ENCODE data around the gene CASP6.

The CASP6 gene

DNA sequence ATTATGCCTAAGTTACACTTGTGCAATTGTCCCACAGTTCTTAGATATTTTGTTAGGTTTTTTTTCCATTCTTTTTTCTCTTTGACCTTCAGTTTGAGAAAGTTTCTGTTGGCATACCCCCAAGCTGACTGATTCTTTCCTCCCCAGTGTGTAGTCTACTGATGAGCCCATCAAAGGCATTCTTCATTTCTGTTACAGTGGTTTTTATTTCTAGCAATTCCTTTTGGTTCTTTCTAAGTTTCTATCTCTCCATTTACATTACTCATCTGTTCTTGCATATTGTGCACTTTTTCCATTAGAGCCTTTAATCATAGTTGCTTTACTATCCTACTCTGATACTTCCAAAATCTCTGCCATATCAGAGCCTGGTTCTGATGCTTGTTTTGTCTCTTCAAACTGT, 31.9 kb downstream of the CASP6 start:
- no peak for DNase-seq (ENCODE audit: low read depth)

DNA sequence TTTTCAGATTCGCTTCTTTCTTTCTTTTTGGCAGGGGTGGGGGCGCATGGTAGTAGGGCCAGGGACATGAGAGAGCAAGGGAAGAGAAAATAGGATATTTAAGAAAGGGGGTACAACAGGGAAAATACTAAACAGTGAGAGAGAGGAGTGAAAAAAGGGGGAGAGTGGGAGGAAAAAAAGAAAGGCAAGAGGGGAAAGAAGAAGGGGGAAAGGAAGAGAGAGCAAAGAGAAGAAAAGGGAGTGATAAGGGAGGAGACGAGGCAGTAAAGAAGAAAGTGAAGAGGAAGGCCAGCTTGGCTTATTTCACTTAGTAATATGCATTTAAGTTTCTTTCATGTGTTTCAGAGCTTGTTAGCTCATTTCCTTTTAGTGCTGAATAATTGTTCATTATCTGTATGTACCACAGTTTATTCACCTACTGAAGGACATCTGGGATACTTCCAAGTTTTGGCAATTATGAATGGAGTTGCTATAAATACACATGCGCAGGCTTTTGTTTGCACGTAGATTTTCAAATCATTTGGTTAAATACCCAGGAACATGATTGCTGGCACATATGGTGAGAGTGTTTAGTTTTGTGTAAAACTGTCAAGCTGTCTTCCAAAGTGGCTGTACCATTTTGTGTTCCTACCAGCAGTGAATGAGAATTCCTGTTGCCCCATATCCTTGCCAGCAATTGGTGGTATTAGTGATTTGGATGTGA, 37.3 kb downstream of the CASP6 start:
- DNase-seq (ENCODE audit: low read depth): no peak

DNA sequence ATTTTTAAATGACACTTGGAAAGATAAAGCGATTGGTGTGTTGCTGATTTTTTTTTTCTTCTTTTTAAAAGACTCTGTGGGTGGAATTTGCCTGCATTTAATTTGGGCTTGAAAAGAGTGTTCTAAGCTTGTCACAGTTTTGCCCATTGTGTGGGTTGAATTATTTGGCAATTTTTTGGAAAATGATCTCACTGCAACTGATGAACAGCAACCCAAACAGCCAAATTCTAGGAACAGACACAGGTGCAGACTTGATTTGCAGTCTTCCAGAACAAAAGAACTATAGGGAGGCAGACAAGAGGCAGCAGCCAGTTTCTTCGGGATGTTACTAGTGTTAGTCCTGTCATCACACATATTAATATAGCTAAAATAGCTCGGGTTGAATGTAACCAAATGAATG, 40.5 kb downstream of the CASP6 start:
- no peak for DNase-seq (ENCODE audit: low read depth)

DNA sequence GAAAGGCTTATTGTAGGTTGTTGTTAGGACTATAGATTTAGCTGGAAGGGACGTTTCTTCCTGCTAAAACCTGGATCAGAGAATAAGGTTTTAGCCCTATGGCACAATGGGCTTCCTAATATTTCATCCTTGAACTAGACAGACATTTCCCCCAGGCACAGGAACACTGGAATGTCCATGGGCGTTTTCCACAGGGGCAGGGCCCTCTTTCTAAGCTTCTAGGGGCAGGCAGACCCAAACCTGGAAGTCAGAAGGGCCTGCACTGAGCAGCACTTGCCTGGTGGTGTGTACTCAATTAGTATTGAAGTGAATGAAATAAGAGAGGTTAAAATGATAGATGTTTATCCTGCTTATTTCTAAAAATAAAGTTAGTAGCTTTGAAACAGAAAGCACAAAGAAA, 41.1 kb downstream of the CASP6 start:
- DNase-seq (ENCODE audit: low read depth): no peak

DNA sequence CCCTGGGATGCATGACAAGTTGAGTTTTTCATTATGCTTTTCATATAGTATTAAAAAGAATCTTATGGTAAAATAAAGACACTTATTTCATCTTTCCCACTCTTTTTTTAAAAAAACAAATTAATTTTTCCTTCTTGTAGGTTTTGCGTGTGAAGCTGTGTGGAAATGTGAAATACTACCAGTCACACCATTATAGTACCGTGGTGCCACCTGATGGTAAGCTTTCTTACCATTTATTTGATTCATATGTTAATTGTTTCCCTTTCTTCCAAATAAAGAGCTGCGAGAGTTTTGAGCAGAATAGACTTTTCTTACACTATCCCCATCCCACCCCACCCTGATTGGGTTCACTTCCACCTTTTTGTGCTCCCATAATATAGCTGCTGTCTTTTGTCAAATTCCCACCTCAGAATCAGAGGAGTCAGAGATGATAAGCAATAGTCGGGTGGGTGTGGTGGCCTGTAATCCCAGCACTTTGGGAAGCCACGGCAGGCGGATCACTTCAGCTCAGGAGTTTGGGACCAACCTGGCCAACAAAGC, 44.3 kb downstream of the CASP6 start:
- DNase-seq (ENCODE audit: low read depth): no peak

DNA sequence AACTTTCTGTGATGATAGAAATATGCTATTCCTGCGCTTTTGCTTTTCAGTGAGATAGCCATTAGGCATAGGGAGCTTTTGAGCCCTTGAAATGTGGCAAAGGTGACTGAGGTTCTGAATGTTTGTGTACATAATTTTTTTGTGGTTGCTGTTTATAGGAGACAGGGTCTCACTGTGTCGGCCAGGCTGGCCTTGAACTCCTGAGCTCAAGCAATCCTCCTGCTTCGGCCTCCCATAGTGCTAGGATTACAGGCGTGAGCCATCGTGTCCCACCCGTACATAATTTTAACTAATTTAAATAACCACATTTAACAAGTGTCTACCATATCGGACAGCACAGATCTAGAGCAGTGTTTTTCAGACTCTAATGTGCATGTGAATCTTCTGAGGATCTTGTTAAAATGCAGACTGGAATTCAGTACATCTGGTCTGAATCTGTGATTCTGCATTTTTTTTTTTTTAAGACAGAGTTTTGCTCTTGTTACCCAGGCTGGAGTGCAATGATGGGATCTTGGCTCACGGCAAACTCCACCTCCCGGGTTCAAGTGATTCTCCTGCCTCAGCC, 45.3 kb downstream of the CASP6 start:
- no peak for DNase-seq (ENCODE audit: low read depth)

DNA sequence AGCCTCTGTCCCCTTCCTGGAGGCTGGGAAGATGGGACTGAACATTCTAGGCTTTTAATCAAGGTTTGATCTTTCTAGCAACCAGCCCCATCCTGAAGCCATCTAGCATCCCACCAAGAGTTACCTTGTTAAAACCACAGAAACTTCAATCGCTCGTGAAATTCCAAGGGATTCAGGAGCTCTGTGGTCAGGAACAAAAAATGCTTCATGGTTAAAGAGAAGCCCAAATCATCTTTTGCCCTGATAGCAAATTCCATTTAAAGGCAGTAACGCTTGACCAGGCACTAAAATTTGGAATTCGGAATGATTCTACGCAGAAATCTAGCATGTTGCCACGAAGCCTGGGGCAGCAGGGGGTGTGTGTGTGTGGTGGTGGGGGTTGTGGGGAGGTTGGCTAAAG, 47.8 kb downstream of the CASP6 start:
- DNase-seq (ENCODE audit: low read depth): no peak

DNA sequence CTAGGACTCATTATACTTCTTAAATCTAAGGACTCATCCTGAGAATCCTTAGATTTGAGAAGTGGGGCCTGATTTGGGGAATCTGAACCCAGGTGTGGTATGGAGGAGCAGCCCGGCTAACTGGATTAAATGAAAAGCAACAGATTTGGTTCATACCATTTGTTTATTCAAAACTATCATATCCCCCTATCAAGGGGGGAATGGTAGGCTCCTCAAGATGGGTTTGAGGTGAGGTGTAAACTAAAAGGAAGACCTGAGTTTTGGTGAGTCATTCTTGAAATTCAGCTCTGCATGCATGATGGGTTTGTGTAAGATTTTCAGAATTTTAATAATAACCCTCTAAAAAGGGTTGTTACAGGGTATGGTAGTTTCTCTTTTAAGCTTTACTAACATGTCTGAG, 53.4 kb downstream of the CASP6 start:
- DNase-seq (ENCODE audit: low read depth): no peak

DNA sequence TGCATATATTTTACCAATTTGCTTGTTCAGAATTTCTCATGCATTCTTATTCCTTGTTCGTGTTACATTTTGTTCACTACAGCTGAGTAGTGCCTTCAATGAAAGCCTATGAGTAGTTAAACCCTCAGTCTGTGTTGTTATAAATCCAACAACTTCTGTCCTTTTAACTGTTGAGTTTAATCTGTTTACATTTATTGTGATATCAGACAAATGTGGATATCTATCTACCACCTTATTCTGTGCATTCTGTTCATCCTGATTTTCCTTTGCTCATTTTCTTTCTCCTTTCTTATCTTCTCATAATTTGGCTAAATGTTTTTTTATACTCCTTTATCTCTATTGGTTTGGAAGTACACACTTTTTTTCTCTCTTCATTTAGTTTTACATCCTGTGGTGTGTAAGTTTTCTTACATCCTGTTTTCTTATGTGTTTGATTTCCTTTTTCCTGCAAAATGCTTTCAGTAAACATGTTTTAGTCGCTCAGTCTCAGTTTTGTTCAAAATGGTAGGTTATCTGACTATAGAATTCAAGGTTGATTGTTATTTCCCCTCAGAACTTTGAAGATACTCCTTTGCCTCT, 54.2 kb downstream of the CASP6 start:
- no peak for DNase-seq (ENCODE audit: low read depth)

DNA sequence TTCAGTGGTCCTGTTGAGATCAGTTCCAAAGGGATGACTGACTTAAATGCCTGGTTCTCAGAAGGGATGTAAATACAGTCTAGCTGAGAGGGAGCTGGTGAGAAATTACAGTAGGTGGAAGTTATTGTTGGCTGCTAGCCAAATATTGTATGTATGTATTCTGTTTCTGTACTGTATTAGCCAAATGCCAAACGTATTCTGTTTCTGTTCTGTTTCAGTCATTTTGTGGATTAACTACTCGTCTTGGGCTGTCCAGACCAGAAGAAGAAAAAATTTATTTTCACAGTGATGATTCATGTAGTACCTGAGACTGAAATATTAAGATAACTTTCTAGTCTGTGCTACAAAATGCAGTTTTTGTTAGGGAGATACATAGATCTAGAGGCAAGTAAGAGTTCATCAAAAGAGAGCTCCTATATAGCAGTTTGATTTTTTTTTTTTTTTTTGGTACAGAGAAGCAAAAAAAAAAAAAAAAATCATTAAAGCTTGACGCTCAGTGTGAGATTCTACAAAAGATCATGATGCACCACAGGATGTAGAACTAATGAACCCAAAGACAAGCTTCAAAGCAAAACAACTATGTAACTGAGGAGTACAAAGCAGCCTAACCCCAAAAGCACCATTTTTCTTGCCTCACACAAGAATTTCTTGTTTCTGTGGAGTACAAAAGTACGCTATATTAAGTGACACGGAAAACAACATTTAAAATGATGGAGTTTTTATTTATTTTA, 54.8 kb downstream of the CASP6 start:
- no peak for DNase-seq (ENCODE audit: low read depth)

DNA sequence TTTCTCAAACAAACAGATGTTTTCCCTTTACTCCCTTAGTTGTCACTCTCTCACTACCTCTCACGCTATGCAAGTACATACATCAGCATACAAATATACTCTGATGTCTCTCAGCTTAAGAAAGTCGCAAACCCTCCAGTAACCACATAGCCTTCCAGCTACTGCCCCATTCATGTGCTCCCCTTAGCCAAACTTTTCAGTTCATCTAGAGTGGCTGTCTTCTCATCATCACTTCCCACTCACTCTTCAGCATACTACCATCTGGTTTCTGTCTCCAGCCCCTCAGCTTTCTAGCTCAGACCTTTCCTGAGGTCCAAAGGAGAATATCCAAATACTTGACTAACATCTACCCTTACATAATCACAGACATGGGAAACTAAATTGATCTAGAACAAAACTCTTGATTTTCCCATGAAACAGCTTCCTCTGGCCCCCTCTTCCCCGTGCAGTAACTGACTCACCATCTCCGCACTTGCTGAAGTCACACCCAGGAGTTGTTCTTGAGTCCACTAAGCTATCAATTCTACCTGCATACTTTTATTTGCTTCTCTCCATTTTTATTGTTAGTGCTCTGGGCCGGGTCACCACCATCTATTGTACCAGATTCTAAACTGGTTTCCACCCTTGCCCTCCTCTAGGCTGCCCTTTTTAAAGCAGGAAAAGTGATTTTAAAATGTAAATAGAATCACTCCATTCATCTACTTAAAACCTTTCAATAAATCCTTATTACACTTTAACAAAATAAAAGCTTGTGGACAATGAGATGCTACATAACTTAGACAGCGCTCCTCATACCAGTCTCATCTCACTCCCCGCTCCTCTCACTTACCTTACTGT, 57.2 kb downstream of the CASP6 start:
- DNase-seq (ENCODE audit: low read depth): no peak

DNA sequence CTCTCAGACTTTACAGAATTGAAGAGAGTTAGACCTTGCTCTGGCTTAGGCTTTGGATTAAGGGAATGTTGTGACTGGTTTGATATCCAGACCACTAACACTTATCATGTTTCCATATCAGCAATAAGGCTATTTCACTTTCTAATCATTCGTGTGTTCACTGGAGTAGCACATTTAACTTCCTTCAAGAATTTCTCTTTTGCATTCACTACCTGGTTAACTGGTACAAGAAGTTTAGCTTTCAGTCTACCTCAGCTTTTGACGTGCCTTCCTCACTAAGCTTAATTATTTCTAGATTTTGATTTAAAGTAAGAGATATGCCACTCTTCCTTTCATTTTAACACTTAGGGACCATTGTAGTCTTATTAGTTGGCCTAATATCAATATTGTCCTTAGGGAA, 62.6 kb downstream of the CASP6 start:
- DNase-seq (ENCODE audit: low read depth): no peak

Measured in activated T-cell treated with anti-CD3 and anti-CD28 coated beads for 1 hour (primary cell).